ENCODE measurements around the gene CNIH3.
"Not testable (repeated sequence)": the region's sequence is repeated elsewhere in the genome, so short reads cannot be mapped to it uniquely, and the experiment has no call there.

The CNIH3 gene

DNA sequence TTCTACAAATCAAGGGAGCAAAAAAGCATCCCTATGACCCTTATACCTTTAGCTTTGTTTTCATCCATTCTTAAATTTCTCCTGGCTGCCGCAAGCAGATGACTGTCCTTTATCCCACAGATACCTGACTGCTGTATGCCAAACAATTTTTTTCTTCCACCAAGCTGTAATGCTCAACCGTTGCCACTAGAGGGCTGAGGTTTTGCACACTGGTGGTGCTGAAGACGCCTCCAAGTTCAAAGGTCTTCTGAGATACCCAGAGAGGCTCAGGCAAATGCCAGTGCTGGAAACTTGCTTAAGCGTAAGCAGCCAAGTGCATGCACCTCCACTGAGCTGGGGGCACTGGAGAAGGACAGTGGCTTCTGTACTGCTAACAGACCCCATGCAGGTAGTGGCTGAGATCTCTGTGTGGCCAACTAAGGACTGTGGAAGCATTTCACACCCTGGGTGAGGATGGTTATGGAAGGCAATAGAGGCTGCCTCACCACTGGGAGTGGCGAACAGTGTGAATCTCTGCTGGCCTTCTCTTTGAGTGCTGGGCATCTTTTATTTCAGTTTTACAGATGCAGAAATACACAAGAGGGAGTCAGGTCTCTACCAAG, 28.5 kb downstream of the CNIH3 start:
- DNase-seq, result peak; percentile 55

DNA sequence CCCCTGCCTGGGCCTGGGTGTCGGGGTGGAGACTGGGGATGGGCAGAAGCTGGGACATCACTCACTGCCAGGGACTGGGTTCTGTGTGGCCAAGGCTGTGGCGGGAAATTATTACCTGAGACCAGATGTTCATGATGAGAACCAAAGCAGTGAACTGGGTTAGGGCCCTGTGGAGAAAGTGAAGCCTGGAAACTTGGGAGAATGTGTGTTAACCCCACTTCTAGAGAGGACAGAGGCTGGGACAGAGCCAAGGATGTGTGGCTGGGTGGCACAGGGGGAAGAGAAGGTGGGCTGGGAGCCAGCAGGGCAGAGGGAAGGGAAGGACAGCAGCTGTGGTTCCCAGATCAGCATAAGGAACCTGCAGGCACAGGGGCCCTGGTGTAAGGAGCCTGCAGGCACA, 31.3 kb downstream of the CNIH3 start:
- DNase-seq, result no peak

DNA sequence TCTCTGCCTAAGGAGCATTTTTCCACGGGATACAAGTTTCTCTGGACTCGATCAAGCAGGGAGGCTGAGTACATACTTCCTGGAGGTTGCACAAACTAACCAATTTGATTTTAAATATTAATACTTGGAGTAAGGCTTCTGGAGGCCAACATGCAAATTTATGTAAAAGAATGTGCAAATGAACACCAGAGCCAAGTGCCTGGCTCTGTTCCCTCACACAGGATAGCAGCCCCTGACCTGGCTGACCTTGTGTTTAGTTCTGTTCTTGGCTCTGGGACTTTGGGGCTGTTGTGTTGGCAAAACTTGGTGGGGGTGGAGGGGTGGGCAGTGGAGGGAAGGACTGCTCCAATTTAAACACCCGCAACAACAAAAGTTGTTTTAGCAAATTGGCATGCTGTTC, 34.2 kb downstream of the CNIH3 start:
- DNase-seq, result no peak

DNA sequence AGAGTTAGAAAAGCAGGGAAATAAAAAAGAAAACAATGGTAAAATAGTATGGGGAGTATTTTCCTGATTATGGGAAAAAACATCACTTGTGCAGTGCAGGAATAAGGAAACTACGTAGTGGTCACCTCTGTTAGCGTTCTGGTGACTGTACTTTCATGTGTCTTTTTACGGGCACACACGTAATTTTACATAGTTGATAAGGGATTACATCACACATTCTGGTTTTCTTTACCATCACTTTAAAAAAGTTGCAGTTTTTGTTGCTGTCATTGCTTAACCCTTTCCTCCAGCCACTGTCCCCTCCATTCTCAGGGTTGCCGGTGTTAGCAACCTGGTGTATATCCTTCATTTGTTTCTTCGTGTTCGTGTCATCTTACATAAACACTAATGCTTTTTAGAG, 35.1 kb downstream of the CNIH3 start:
- DNase-seq, result no peak

DNA sequence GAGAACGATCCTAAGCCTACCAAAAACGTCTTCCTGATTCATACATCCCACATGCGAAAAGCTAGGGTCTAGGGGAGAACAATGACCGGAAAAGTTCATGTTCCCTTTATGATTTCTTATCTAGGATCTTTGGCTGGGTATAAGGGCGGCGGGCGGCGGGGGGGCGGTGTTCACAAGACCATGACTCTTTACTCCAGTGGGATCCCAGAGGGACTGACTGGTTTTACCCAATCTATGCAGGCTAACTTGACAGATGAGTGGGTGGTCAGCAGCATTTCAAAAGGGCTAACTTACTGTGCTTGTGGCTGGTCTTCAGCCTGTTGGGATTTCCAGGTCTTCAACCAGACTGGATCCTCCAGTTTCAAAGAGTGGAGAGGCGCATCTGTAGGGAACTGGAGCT, 40.3 kb downstream of the CNIH3 start:
- DNase-seq, result no peak

DNA sequence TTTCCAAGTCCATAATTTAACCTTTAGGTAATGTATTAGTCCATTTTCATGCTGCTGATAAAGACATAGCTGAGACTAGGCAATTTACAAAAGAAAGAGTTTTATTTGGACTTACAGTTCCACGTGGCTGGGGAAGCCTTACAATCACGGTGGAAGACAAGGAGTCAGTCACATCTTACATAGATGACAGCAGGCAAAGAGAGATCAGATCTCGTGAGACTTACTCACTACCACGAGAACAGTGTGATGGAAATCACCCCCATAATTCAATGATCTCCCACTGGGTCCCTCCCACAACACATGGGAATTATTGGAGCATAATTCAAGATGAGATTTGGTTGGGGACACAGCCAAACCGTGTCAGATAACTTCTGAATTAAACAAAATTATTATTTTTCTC, 44.0 kb downstream of the CNIH3 start:
- no peak for DNase-seq

DNA sequence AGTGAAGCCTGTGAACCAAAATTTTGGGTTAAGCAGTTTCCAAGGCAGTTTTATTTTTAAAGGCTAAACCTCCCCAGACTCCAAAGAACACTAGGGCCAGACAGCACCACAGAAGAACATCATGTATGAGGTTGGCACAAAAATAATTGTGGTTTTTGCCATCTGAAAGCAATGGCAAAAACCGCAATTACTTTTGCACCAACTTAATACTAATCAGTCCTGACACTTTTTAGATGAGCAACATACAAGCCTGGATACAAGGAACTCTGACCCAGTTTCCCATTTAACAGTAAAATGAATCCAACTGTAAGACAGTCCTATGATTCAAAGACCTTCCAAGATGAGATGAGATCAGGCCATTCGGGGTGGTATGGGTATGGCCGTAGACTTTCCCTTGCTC, 46.8 kb downstream of the CNIH3 start:
- DNase-seq, result no peak

DNA sequence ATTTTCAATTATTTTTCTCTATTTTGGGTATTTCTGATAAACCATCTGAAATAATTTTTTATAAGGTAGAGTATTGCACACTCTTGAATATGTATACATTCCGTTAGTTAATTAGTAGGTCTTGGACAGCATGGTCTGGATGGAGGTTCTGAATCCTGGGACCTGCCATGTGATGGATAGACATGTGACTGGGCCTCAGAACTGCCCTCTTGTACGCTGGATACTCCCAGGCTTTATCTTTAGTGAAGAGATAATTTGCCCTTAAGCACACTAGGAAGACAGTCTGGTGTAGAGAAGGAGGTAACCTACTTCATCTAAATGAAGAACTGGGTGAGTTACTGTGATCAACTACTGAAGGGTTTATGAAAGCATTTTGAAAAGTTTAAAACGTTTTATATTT, 48.9 kb downstream of the CNIH3 start:
- no peak for DNase-seq

GRCh38 chr1:224666078-224666477, 50.0 kb downstream of the CNIH3 start:
- no peak for DNase-seq

- DNase-seq, result no peak
Observed at GRCh38 chr1:224666913-224667312, 50.8 kb downstream of the CNIH3 start.

- DNase-seq, result no peak
Observed at GRCh38 chr1:224668984-224669383, 52.9 kb downstream of the CNIH3 start.

DNA sequence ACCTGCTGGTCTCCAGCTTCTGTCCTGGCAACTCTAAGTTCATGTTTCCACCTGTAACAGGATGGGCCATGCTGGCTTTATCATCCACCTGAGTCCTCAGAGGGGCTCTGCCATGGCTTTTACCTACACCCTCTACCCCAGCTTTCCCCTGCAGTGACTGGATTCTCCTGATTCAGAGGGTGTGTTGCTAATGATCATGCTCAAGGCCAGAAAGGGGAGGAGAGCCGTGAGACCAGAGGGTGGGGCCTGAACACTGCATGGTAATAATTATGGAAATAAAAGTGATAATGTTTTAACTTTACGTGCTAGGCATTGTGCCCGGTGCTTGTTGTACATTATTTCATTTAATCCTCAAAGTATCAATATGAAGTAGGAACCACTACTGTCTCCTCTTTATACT, 53.3 kb downstream of the CNIH3 start:
- DNase-seq, result no peak

DNA sequence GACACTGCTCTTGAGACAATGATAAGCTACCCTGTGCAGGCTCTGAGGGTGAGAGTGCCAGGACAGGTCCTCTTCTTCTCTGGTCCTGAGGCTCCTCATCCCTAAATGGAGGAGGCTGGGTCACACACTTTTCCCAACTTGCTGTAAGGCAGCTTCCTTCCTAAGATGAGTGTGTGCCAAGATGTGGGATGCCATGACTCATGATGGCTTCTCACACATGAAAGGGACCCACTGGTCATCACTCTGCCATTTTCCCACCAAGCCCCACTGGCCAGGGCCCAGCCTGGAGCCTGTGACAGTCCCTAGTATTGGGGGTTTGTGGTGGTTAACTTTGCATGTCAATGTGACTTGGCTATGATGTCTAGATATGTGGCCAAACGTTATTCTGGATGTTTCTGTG, 54.4 kb downstream of the CNIH3 start:
- no peak for DNase-seq

GRCh38 chr1:224671076-224671475, 55.0 kb downstream of the CNIH3 start:
- DNase-seq, result no peak

- no peak for DNase-seq
Observed at GRCh38 chr1:224673141-224673540, 57.0 kb downstream of the CNIH3 start.

- DNase-seq, result no peak
Observed at GRCh38 chr1:224675590-224675989, 59.5 kb downstream of the CNIH3 start.

- no peak for DNase-seq
Observed at GRCh38 chr1:224676551-224676950, 60.4 kb downstream of the CNIH3 start.

- no peak for DNase-seq
Observed at GRCh38 chr1:224678168-224678567, 62.1 kb downstream of the CNIH3 start.

DNA sequence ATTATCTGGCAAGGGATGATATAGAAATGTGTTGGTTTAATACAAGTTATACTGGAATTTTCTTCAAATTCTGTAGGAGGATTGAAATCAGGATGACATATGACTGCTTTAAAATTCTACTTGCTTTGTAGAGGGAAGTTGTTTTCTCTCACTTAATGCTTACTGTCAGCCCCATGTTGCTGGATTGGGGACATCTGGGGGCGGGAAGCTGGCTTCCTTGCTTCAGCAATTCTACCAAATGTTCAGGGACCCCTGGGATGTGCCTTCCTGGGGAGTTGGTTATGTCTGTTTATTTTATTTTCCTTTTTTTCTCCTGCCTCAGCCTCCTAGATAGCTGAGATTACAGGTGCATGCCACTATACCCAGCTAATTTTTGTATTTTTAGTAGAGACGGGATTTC, 63.5 kb downstream of the CNIH3 start:
- DNase-seq, result no peak

- DNase-seq, result no peak
Observed at GRCh38 chr1:224681816-224682215, 65.7 kb downstream of the CNIH3 start.

- DNase-seq, result no peak
Observed at GRCh38 chr1:224683936-224684335, 67.8 kb downstream of the CNIH3 start.

GRCh38 chr1:224684979-224685425, 68.9 kb downstream of the CNIH3 start:
- DNase-seq, result no peak

DNA sequence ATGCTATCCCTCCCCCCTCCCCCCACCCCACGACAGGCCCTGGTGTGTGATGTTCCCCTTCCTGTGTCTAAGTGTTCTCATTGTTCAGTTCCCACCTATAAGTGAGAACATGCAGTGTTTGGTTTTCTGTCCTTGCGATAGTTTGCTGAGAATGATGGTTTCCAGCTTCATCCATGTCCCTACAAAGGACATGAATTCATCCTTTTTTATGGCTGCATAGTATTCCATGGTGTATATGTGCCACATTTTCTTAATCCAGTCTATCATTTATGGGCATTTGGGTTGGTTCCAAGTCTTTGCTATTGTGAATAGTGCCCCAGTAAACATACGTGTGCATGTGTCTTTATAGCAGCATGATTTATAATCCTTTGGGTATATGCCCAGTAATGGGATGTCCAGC, 70.0 kb downstream of the CNIH3 start:
- not testable (repeated sequence) for DNase-seq

DNA sequence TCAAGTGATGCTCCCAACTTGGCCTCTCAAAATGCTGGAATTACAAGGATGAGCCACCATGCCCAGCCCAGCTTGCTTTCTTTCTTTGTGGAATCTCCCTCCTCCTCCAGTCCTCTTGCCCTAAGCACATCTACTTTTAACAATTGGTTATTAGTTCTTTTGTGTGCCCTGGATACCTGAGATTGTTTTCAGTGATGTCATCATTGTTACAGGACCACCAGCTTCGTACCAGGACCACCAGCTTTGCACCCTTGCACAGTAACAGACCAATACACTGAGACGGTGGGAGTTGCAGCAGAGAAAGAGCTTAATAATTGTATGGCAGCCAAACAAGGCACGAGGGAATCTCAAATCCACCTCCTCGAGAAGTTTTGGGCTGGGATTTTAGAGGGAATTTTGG, 71.3 kb downstream of the CNIH3 start:
- no peak for DNase-seq

GRCh38 chr1:224689374-224689773, 73.3 kb downstream of the CNIH3 start:
- DNase-seq, result no peak

- no peak for DNase-seq
Observed at GRCh38 chr1:224690576-224690975, 74.5 kb downstream of the CNIH3 start.
